ENCODE measurements around the gene EAF1.
"Not testable (repeated sequence)": the region's sequence is repeated elsewhere in the genome, so short reads cannot be mapped to it uniquely, and the experiment has no call there.

The EAF1 gene

GRCh38 chr3:15452156-15452555 lies 24.8 kb downstream of the EAF1 start:
- no peak for DNase-seq (ENCODE audit: low read depth)

- DNase-seq (ENCODE audit: low read depth): no peak
These were observed 25.6 kb downstream of the EAF1 start for GRCh38 chr3:15452961-15453360.

GRCh38 chr3:15453501-15453900 lies 26.1 kb downstream of the EAF1 start:
- DNase-seq (ENCODE audit: low read depth): no peak

GRCh38 chr3:15453991-15454625 lies 26.7 kb downstream of the EAF1 start:
- DNase-seq (ENCODE audit: low read depth): no peak

- DNase-seq (ENCODE audit: low read depth): no peak
These were observed 27.6 kb downstream of the EAF1 start for GRCh38 chr3:15454965-15455364.

- DNase-seq (ENCODE audit: low read depth): no peak
These were observed 28.4 kb downstream of the EAF1 start for GRCh38 chr3:15455756-15456155.

GRCh38 chr3:15456321-15456720 lies 28.9 kb downstream of the EAF1 start:
- no peak for DNase-seq (ENCODE audit: low read depth)

GRCh38 chr3:15456915-15457314 lies 29.5 kb downstream of the EAF1 start:
- not testable (repeated sequence) for DNase-seq (ENCODE audit: low read depth)

GRCh38 chr3:15458212-15458780 lies 30.9 kb downstream of the EAF1 start:
- no peak for DNase-seq (ENCODE audit: low read depth)

- no peak for DNase-seq (ENCODE audit: low read depth)
These were observed 33.6 kb downstream of the EAF1 start for GRCh38 chr3:15460891-15461531.

GRCh38 chr3:15462451-15462850 lies 35.1 kb downstream of the EAF1 start:
- DNase-seq (ENCODE audit: low read depth): no peak

- DNase-seq (ENCODE audit: low read depth): no peak
These were observed 38.6 kb downstream of the EAF1 start for GRCh38 chr3:15465876-15466585.

GRCh38 chr3:15467227-15468181 lies 40.1 kb downstream of the EAF1 start:
- no peak for DNase-seq (ENCODE audit: low read depth)

GRCh38 chr3:15470261-15470660 lies 42.9 kb downstream of the EAF1 start:
- DNase-seq (ENCODE audit: low read depth): no peak

- DNase-seq (ENCODE audit: low read depth): no peak
These were observed 43.5 kb downstream of the EAF1 start for GRCh38 chr3:15470849-15471248.

GRCh38 chr3:15471861-15472260 lies 44.5 kb downstream of the EAF1 start:
- no peak for DNase-seq (ENCODE audit: low read depth)

GRCh38 chr3:15475161-15475560 lies 47.8 kb downstream of the EAF1 start:
- no peak for DNase-seq (ENCODE audit: low read depth)

- DNase-seq (ENCODE audit: low read depth): no peak
These were observed 49.0 kb downstream of the EAF1 start for GRCh38 chr3:15476378-15476777.

- no peak for DNase-seq (ENCODE audit: low read depth)
These were observed 50.7 kb downstream of the EAF1 start for GRCh38 chr3:15477951-15478639.

GRCh38 chr3:15478640-15478979 lies 51.2 kb downstream of the EAF1 start:
- no peak for DNase-seq (ENCODE audit: low read depth)

Data from stimulated activated CD8-positive, alpha-beta memory T cell treated with anti-CD3 and anti-CD28 coated beads, Interleukin-15, amount 100 ng/mL, for 1 hour (primary cell).